Neural progenitor cell (in vitro differentiated cells): Measurements from ENCODE around the gene PCCB. TPM values are rescaled to one million over a fixed set of nuclear protein-coding genes. Genes with fewer than 3 reads are reported as not detected.

Source experiments
- DNase-seq: peaks from one replicate; pipeline ENCODE4 v3.0.0-alpha.2; 2016; ENCODE audit warnings: low spot score
- H2AFZ ChIP-seq: fragments of 200-600 bp; sonication (generic); replicated peaks from 2 replicates; pipeline ENCODE4 v1.6.1; 2016; ENCODE audit warnings: antibody characterized with exemption
- H3F3A ChIP-seq: fragments of 200-600 bp; sonication (generic); 2 replicates; pipeline ENCODE4 v1.6.1; 2016; ENCODE audit warnings: antibody characterized with exemption, low read depth
- H3K27ac ChIP-seq: fragments of 200-600 bp; sonication (generic); 2 replicates; pipeline ENCODE4 v1.5.1; 2016; ENCODE audit warnings: mild to moderate bottlenecking
- H3K27me3 ChIP-seq: fragments of 200-600 bp; sonication (generic); 2 replicates; pipeline ENCODE4 v1.6.1; 2016; ENCODE audit warnings: mild to moderate bottlenecking, moderate library complexity
- H3K36me3 ChIP-seq: fragments of 200-600 bp; sonication (generic); 2 replicates; pipeline ENCODE4 v1.5.1; 2016
- H3K4me1 ChIP-seq: fragments of 200-600 bp; sonication (generic); 2 replicates; pipeline ENCODE4 v1.6.1; 2016; ENCODE audit warnings: mixed run types
- H3K4me2 ChIP-seq: fragments of 200-600 bp; sonication (generic); 2 replicates; pipeline ENCODE4 v1.6.1; 2016
- H3K4me3 ChIP-seq: fragments of 200-600 bp; sonication (generic); 2 replicates; pipeline ENCODE4 v1.5.1; 2016
- H3K79me2 ChIP-seq: fragments of 200-600 bp; sonication (generic); 2 replicates; pipeline ENCODE4 v1.6.1; 2016; ENCODE audit warnings: low read depth
- H3K9ac ChIP-seq: fragments of 200-600 bp; sonication (generic); 2 replicates; pipeline ENCODE4 v1.6.1; 2016
- H3K9me3 ChIP-seq: fragments of 200-600 bp; sonication (generic); 2 replicates; pipeline ENCODE4 v1.5.1; 2016; ENCODE audit warnings: low read depth
- H4K20me1 ChIP-seq: fragments of 200-600 bp; sonication (generic); 2 replicates; pipeline ENCODE4 v1.6.1; 2016; ENCODE audit warnings: low read depth
- H3K27ac Mint-ChIP-seq: 3 replicates; pipeline ENCODE4 v1.8.0; 2021; ENCODE audit warnings: mixed read lengths
- H3K27me3 Mint-ChIP-seq: 2 replicates; pipeline ENCODE4 v1.8.0; 2022; ENCODE audit warnings: low read depth, mild to moderate bottlenecking, inconsistent platforms, moderate library complexity, mixed read lengths; ENCODE audit not compliant: insufficient read depth
- H3K36me3 Mint-ChIP-seq: 3 replicates; pipeline ENCODE4 v1.8.0; 2021; ENCODE audit warnings: mixed read lengths
- H3K4me1 Mint-ChIP-seq: 3 replicates; pipeline ENCODE4 v1.8.0; 2021; ENCODE audit warnings: mixed read lengths
- H3K4me3 Mint-ChIP-seq: 3 replicates; pipeline ENCODE4 v1.8.0; 2021; ENCODE audit warnings: mild to moderate bottlenecking, moderate library complexity, mixed read lengths
- H3K9me3 Mint-ChIP-seq: 3 replicates; pipeline ENCODE4 v1.8.0; 2020; ENCODE audit warnings: mixed read lengths
- EZH2 ChIP-seq: fragments of 200-600 bp; sonication (generic); IDR thresholded peaks from 2 replicates; pipeline ENCODE4 v1.6.1; 2017; ENCODE audit warnings: antibody characterized with exemption, mild to moderate bottlenecking, moderate library complexity
- EZH2phosphoT487 ChIP-seq: fragments of 200-600 bp; sonication (generic); IDR thresholded peaks from 2 replicates; pipeline ENCODE4 v1.6.1; 2017; ENCODE audit warnings: antibody characterized with exemption
- total RNA-seq: library from RNA; depleted of rRNA; stranded (reverse); fragments of >200 nt; gene quantifications from 2 replicates; pipeline ENCODE4 v1.2.3, GENCODE V29; 2015; ENCODE audit warnings: low replicate concordance
- TF ChIP-seq, protein P1 (sequence below): fragments of 200-600 bp; sonication (generic); IDR thresholded peaks from 2 replicates; pipeline ENCODE4 v1.5.1; 2017; ENCODE audit warnings: antibody characterized with exemption, mild to moderate bottlenecking

PCCB gene
- total RNA-seq, 1 donor from 2014 or later: 83.4 TPM

- H3K4me2 ChIP-seq: no peak overlapping the region
- H3K4me1 ChIP-seq: no peaks in the 10 kb centered on the region
- Mint-ChIP-seq H3K9me3 (peaks cover 34% of the 10 kb centered on the region), H3K27ac (no peak overlapping the region), H3K4me3 (no peak overlapping the region), H3K36me3 (peaks cover 61% of the 10 kb centered on the region), H3K4me1 (no peaks in the 10 kb centered on the region), H3K27me3 (no peaks in the 10 kb centered on the region)
- no peaks in the 10 kb centered on the region for H3K27me3 ChIP-seq
- H3K4me3 ChIP-seq: no peak overlapping the region
- peaks cover 20% of the 10 kb centered on the region for H3K36me3 ChIP-seq
- H3F3A ChIP-seq: peaks cover 9% of the 10 kb centered on the region
- no peak overlapping the region for H3K27ac ChIP-seq
- H2AFZ ChIP-seq: no peak overlapping the region
- no peaks in the 10 kb centered on the region for H4K20me1 ChIP-seq
- no peak for DNase-seq
- peaks cover 23% of the 10 kb centered on the region for H3K9me3 ChIP-seq
- no peak for TF ChIP-seq EZH2phosphoT487
- no peak for TF ChIP-seq EZH2
- TF ChIP-seq, protein P1, sequence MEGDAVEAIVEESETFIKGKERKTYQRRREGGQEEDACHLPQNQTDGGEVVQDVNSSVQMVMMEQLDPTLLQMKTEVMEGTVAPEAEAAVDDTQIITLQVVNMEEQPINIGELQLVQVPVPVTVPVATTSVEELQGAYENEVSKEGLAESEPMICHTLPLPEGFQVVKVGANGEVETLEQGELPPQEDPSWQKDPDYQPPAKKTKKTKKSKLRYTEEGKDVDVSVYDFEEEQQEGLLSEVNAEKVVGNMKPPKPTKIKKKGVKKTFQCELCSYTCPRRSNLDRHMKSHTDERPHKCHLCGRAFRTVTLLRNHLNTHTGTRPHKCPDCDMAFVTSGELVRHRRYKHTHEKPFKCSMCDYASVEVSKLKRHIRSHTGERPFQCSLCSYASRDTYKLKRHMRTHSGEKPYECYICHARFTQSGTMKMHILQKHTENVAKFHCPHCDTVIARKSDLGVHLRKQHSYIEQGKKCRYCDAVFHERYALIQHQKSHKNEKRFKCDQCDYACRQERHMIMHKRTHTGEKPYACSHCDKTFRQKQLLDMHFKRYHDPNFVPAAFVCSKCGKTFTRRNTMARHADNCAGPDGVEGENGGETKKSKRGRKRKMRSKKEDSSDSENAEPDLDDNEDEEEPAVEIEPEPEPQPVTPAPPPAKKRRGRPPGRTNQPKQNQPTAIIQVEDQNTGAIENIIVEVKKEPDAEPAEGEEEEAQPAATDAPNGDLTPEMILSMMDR: no peak
- no peak overlapping the region for H3K9ac ChIP-seq
- peaks cover 46% of the 10 kb centered on the region for H3K79me2 ChIP-seq
These were observed 29.0 kb downstream of the PCCB start for GRCh38 chr3:136279092-136279491.

GRCh38 chr3:136280961-136281360, 30.8 kb downstream of the PCCB start:
- Mint-ChIP-seq H3K27me3 (no peaks in the 10 kb centered on the region), H3K4me1 (no peaks in the 10 kb centered on the region), H3K9me3 (peaks cover 28% of the 10 kb centered on the region), H3K27ac (no peak overlapping the region), H3K4me3 (no peak overlapping the region), H3K36me3 (peaks cover 57% of the 10 kb centered on the region)
- Histone ChIP-seq H4K20me1 (no peaks in the 10 kb centered on the region), H3K4me1 (no peaks in the 10 kb centered on the region), H3F3A (peaks cover 9% of the 10 kb centered on the region), H2AFZ (no peak overlapping the region), H3K9ac (no peak overlapping the region), H3K9me3 (peaks cover 23% of the 10 kb centered on the region), H3K27me3 (no peaks in the 10 kb centered on the region), H3K36me3 (peaks cover 26% of the 10 kb centered on the region), H3K79me2 (peaks cover 27% of the 10 kb centered on the region), H3K4me3 (no peak overlapping the region), H3K27ac (no peak overlapping the region), H3K4me2 (no peak overlapping the region)
- no peak for DNase-seq
- TF ChIP-seq, protein P1: no peak
- TF ChIP-seq EZH2phosphoT487 (no peak), EZH2 (no peak)

GRCh38 chr3:136281966-136282520, 31.9 kb downstream of the PCCB start:
- no peak overlapping the region for H3K27ac Mint-ChIP-seq
- H3K27me3 Mint-ChIP-seq: no peaks in the 10 kb centered on the region
- no peak for TF ChIP-seq EZH2
- TF ChIP-seq, protein P1: no peak
- TF ChIP-seq EZH2phosphoT487: no peak
- Histone ChIP-seq H3K4me1 (no peaks in the 10 kb centered on the region), H3K79me2 (peaks cover 26% of the 10 kb centered on the region), H3K36me3 (peaks cover 31% of the 10 kb centered on the region), H2AFZ (no peak overlapping the region), H4K20me1 (no peaks in the 10 kb centered on the region), H3K9ac (no peak overlapping the region), H3F3A (peaks cover 9% of the 10 kb centered on the region), H3K27me3 (no peaks in the 10 kb centered on the region), H3K4me3 (no peak overlapping the region), H3K4me2 (no peak overlapping the region), H3K27ac (no peak overlapping the region), H3K9me3 (peaks cover 23% of the 10 kb centered on the region)
- DNase-seq: no peak
- H3K36me3 Mint-ChIP-seq: peaks cover 57% of the 10 kb centered on the region
- no peaks in the 10 kb centered on the region for H3K4me1 Mint-ChIP-seq
- no peak overlapping the region for H3K4me3 Mint-ChIP-seq
- H3K9me3 Mint-ChIP-seq: peaks cover 28% of the 10 kb centered on the region
